GM11168 (cell line): ENCODE results near the gene TRAPPC8.
"Not testable (repeated sequence)": the region's sequence is repeated elsewhere in the genome, so short reads cannot be mapped to it uniquely, and the experiment has no call there.

ENCODE experiments used
- in situ Hi-C: fragments of 300-500 bp; cut with MboI; formaldehyde crosslinking; loops from one replicate; pipeline ENCODE4 v1.12.0; 2022; ENCODE audit warnings: low sequenced_read_pairs; ENCODE audit not compliant: unreplicated experiment

Gene TRAPPC8

DNA sequence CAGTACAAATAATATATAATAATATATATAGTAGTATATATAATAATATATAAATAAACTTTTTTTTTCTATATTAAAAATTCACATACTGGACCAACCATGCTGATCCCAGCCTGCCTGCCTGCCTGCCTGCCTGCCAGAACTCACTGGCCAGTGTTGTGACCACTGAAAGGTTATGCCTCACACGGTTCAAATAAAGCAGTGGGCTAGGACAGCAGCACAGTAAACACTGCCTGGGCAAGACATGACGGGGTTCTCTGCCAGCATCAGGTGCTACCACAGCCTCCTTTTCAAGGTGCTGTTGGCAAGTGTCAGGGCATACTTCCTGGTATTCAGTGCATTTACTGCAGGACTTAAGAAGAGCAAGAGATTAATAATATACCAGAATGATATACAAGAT lies 67.6 kb downstream of the TRAPPC8 start:
- in situ Hi-C loops: no loop called here

DNA sequence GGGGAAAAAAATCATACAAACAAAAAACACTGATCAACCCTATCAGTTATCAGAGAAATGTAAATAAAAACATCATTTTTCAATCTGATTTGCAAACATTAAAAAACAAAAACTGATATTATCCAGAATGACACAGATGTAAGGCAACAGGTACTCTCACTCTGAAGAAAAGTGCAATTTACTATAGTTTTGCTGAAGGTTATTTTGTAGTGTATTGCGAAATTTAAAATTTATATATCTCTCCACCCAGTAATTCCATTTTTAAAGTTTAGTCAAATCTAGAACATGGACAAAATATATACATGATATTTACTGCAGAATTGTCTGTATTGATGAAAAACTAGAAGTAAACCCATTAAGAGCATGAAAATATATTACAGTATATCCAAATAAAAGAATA lies 79.8 kb downstream of the TRAPPC8 start:
- in situ Hi-C loops: no loop called here

DNA sequence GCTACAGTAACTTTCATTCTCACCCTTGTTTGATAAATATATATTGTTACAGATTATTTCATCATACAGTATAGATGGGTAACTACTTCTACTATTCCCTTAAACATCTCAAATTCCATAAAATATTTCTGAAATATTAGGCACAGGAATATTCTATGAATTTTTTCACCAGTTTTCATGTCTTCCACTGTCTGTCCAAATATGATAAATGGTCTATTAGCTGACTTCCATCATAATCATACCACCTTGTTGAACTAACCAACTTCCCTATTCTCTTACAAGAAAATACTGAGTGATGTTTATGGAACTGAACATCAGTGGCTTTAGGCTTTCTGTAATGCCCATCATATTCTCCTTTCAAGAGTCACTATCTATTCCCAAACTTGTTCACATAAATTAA lies 82.4 kb downstream of the TRAPPC8 start:
- in situ Hi-C loops: no loop called here

DNA sequence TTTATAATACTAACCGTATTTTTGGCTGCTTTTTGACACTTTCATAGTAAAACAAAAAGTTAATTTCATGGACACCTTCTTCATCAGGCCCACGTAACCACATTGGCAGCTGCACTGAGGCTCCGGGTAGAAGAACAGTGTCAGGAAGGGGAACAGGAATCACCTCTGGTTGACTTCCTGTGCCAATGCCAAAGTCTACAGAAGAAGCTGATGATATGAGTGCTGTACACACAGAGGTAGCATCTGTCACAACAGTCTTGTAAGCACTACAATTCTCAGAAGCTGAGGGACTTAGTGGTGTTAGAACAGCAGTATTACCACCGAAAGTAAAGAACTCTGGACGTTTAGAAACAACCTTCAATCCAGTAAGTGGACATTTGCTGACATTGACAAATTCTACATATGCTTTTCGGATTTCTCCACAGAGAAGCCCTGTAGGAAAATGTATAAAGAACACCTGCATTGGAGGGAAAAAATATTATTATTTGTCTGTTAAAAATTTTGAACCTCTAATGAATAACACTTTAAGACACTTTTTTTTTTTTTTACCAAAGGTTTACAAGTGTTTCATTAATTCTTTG lies 85.3 kb downstream of the TRAPPC8 start:
- in situ Hi-C loops: no loop called here

DNA sequence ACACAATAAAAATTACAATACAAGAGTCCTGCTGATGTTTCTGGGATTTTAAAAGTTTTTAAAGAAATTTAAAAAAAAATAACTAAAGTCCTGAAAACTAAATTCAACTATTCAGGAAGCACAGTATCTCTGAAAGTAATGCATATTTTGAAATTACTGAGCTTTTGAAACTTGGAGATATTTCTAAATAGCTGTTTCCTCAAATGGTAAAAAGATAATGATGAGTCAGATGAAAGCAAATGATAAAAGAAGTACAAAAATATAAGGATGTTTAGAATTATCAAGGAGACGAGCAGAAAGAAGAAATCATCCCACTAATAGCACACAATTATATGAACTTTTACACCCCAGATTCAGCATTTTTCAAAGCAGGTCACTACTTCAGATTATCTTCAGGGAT lies 92.1 kb downstream of the TRAPPC8 start:
- in situ Hi-C loops: no loop called here

DNA sequence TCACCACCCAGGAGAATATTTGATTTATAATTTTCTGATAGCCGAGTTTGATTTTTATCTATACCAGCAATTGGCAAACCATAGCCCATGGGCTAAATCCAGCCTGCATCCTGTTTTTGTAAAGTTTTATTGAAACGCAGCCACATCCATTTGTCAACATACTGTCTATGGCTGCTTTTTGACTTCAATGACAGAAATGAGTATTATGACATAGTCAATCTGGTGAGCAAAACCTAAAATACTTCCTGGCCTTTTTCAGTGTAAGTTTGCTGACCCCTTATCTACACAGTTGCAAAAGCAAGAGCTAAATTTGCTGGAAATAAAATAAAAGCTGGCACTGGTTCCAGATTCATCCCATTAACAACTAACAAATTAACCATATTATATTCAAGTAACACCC lies 102.4 kb downstream of the TRAPPC8 start:
- in situ Hi-C loops: no loop called here

DNA sequence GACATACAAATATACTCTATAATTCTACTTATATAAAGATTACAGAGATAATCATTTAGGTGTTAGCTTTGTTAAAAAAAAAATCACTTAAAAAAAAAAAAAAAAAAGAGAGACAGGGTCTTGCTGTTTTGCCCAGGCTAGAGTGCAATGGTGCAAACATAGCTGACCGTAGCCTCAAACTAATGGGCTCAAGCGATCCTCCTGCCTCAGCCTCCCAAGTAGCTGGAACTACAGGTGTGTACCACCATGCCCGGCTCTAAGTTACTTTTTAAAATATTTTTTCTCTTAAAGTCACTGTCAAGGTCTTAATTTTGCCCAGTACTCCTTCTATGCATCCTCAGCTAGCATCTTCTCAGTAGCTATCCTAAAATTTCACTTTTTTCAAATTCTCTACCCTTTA lies 105.0 kb downstream of the TRAPPC8 start:
- in situ Hi-C loops: no loop called here

DNA sequence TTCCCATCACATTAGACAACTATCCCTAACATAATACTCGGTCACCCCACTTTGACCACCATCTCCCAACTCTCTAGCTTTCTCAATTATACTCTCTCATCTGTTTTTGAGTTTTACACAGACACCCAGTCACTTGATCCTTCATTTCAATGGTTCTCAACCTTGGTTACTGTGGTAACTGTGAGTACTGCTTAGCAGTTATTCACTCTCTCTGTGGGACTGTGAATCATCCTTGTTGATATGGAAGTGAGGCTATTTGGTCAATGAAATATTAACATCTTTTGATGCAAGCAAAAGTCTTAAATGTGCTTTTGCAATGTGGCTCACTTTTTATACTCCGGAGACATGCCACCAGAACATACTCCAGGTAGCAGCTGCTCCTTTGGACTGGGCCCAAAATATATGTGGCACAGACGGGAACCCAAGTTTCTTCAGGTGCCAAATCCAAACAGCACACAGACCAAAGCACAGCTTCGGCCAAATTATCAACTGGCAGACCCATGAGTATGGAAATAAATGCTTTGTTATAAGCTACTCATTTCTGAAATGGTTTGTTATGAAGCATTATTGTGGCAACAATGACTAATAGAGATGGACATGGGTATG lies 107.3 kb downstream of the TRAPPC8 start:
- in situ Hi-C loops: no loop called here

DNA sequence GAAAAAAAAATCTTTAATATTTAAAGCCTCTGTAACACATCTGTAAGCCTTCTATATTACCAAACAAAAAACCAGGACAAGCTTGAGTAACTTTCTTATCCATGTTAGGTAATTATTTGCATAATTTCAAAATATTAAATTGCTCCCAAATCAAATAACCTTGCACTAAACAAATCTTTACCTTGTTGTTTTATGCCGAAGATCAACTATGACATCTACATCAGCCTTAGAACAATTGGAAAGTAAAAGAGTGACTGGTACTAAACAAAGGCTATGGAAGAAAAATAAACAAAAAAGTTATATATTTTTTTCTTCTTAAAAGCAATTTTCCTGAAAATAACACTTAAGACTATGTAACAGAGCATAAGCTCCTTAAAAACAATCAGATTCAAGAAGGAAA lies 111.0 kb downstream of the TRAPPC8 start:
- in situ Hi-C loops: no loop called here

DNA sequence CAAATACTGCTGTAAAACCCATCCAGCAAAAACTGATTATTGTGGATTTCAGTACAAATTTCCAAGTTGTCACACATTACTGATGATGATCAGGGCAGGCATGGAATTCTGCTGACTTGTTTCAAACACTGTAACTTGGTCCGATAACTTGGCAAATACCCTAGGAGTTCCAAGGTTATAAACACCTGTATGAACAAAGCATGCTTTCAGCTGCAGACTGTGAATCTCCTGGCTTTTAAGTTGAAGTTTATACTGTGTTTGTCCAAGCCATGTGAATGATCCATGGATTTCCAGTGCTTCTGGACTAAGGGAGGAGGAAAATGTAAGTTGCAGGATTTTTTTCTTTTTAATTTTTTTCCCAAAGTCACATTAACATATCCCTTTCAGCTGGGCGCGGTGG lies 112.2 kb downstream of the TRAPPC8 start:
- in situ Hi-C loops: no loop called here

DNA sequence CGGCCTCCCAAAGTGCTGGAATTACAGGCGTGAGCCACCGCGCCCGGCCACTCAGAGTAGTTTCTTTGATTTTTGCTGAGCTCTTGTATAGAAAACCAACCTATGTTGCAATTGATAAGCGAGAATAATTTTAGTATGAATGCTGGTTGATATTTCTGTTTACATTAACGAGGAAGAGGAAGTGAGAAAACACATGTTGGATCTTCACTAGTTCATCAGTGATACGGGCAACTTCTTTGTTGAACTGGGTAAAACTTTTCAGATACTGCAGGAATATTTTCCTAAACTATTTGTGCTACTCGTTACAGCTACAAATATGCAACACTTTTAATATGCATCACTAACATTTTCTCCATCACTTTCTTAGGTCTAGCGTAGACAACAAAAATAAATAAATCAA lies 114.3 kb downstream of the TRAPPC8 start:
- in situ Hi-C loops: no loop called here

DNA sequence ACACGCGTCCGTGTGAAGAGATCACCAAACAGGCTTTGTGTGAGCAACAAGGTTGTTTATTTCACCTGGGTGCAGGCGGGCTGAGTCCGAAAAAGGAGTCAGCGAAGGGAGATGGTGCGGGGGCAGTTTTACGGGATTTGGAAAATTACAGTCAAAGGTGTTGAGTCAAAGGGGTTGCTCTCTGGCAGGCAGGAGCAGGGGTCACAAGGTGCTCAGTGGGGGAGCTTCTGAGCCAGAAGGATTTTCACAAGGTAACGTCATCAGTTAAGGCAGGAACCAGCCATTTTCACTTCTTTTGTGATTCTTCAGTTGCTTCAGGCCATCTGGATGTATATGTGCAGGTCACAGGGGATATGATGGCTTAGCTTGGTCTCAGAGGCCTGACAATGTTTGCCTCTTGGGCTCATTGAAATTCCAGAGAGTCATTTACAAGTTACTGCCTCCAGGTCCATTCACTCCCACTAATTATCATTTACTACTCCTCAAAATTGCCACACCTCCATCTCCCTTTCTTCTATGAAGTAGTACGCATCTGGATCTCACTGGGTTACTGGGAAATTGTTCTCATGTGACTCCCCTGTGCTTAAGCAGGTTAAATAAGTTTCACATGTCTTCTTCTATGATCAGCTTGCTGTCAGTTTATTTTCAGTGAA lies 116.1 kb downstream of the TRAPPC8 start:
- in situ Hi-C loops: not testable (repeated sequence)

DNA sequence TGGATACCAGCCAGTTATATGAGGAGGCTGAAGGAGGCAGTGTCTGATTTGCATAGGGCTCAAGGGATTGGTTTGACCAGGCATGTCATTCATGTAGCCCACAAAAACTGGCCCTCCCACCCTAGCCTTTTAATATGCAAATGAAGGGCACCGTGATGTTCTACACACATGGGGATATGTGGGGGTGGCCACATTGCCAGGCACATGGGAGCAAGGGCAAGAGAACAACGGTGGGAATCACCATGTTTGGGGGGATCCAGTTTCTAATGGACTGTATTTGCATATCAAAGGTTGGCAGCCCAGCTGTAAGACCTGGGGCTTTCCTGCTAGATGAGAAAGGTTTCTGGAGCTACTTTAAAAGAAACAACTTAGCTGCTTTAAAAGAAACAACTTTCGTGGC lies 117.2 kb downstream of the TRAPPC8 start:
- in situ Hi-C loops: no loop called here

DNA sequence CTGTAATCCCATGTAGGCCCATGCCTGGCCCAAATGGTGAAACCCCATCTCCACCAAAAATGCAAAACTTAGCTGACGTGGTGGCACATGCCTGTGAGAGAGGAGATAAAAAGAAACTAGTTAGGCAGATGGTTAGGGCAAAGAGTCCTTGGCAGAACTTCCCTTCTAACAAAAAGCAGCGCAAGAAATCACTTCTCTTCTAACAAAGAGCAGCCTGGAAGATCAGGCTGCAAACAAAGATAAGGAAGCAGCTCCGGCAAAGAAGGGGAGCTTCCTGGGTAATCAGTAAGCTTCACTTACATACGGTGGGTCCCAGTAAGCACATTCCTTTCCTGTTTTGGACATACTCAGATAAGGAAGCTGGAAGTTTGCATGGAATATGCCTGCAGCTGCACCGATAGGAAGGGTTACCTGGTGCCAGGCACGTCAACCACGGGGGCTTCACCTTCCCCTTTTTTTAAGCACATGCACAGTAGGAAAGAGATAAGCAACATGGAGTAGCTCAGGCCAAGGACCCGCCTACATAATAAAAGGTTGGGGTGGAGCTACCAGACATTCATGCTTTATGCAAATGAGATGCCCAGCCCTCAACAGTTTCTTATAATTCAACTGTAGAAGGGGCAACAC lies 121.3 kb downstream of the TRAPPC8 start:
- in situ Hi-C loops: no loop called here

DNA sequence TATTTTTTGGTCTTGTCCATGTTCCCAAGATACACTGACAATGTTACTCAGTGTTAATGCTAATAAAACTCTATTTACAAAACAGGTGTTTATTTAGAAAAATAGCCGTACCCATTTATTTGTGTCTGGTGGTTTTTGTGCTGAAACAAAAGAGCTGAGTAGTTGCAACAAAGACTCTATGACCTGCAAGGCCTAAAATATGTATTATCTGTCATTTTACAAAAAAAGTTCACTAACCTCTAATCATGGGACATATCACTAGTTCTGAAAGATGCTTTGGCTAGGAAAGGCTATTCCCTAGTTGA lies 123.1 kb downstream of the TRAPPC8 start:
- in situ Hi-C loops: no loop called here

DNA sequence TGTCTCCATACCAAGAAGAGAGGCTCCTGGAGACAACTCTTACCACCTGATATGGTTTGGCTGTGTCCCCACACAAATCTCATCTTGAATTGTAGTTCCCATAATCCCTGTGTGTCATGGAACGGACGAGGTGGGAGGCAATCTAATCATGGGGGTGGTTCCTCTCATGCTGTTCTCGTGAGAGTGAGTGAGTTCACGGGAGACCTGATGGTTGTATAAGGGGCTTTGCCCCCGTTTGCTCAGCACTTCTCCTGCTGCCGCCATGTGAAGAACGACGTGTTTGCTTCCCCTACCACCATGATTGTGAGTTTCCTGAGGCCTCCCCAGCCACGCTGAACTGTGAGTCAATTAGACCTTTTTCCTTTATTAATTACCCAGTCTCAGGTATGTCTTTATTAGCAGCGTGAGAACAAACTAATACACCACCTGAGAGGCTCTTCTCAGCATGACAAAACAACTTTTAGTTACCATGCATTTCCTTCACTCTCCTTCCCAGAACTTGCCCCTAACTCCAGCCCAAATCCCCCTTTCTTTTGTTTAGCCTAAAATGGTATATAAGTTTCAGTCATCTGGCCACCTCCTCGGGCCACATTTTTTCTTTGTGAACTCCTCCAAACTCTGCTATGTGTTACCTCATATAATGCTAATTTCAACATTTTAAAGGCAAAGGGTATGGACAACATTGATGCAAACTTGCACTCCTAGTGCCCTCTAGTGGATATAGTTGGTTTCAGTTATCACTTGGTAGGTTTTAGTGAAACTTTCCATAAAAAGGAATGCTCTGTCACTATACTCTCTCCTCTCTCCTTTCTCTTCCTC lies 123.6 kb downstream of the TRAPPC8 start:
- in situ Hi-C loops: no loop called here

DNA sequence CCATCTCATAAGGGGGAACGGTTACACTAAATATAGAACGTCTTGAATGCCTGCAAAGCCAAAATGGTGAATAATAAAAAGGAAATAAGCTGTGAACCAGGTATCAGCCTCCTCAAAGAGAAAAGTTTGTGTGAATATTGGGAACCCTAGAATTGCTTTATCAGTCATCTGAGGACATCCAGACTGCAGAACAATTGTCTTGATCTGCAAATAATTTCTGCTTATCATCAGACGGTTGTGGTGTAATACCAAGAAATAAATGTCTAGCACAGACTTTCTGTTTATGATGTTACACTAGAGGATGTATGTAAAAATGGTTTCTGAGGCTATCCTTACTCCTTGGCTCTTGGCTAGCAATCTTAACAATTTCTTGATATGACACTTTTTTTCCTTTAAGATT lies 128.8 kb downstream of the TRAPPC8 start:
- in situ Hi-C loops: no loop called here

DNA sequence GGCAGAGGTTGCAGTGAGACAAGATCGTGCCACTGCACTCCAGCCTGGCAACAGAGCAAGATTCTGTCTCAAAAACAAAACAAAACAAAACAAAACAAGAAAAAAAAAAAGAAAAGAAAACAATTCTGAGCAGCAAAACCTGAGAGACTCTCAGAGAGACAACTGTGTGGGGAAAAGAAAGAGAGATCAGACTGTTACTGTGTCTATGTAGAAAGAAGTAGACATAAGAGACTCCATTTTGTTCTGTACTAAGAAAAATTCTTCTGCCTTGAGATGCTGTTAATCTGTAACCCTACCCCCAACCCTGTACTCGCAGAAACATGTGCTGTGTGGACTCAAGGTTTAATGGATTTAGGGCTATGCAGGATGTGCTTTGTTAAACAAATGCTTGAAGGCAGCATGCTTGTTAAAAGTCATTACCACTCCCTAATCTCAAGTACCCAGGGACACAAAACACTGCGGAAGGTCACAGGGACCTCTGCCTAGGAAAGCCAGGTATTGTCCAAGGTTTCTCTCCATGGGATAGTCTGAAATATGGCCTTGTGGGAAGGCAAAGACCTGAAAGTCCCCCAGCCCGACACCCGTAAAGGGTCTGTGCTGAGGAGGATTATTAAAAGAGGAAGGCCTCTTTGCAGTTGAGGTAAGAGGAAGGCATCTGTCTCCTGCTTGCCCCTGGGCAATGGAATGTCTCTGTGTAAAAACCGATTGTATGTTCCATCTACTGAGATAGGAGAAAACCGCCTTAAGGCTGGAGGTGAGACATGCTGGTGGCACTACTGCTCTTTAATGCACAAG lies 132.4 kb downstream of the TRAPPC8 start:
- in situ Hi-C loops: not testable (repeated sequence)

DNA sequence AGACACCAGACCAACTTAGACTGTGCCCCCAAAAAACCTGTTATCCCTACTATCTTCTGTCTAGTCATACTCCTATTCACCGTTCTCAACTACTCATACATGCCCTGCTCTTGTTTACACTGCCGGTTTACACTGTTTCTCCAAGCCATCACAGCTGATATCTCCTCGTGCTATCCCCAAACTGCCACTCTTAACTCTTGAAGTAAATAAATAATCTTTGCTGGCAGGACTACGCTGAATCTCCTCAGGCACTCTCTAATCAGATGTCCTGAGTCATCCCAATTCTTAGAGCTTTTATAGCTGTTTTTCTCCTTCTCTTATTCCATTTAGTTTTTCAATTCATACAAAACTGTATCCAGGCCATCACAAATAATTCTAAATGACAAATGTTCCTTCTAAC lies 133.9 kb downstream of the TRAPPC8 start:
- in situ Hi-C loops: not testable (repeated sequence)

DNA sequence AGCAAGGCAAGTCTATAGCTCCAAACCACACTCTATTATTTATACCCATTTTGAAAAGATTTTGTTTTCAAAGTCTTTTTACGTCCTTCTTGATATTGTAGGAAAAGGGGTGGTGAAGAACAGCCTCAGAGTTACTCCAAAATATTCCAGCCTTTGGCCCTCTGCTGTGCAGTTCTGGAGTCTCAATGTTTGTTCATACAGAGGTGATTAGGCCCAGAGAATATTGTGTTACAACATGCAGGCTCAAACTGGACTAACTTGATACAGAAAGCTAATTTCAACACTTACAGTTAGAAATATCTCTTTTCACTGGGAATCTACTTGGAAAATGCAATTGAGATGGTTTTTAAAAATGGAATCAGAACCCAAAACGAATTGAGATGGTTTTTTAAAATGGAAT lies 141.8 kb downstream of the TRAPPC8 start:
- in situ Hi-C loops: no loop called here
